K562 (cell line): Measurements from ENCODE around the gene ADAMTS14. TPM values are rescaled to one million over a fixed set of nuclear protein-coding genes. Genes with fewer than 3 reads are reported as not detected.
A peak's percentile ranks its signal among the peaks of the same experiment; 100 is the strongest.

Experiments used
- ETS2 ChIP-seq: IDR thresholded peaks from 2 replicates; pipeline ENCODE4 v1.6.1; 2016; ENCODE audit warnings: borderline replicate concordance, missing genetic modification characterization, mild to moderate bottlenecking, moderate library complexity, missing compliant biosample characterization; ENCODE audit not compliant: poor library complexity, severe bottlenecking
- HDGF ChIP-seq: fragments of 450-650 bp; IDR thresholded peaks from 2 replicates; pipeline ENCODE4 v1.6.1; 2016
- MAFG ChIP-seq: fragments of 450-650 bp; conservative IDR thresholded peaks from 2 replicates; pipeline ENCODE4 v1.6.1; 2016; ENCODE audit warnings: missing genetic modification characterization, missing compliant biosample characterization
- MEF2D ChIP-seq: conservative IDR thresholded peaks from 2 replicates; pipeline ENCODE4 v1.6.1; 2016; ENCODE audit warnings: low read depth, missing genetic modification characterization, missing compliant biosample characterization
- NFE2 ChIP-seq: IDR thresholded peaks from 2 replicates; pipeline ENCODE4 v1.6.1; 2014; ENCODE audit warnings: antibody characterized with exemption, low read depth
- POLR3A ChIP-seq: IDR thresholded peaks from 2 replicates; pipeline ENCODE4 v1.6.1; 2011; ENCODE audit warnings: borderline replicate concordance, mild to moderate bottlenecking, moderate library complexity; ENCODE audit not compliant: insufficient read length, insufficient read depth; ENCODE audit errors: extremely low read depth
- SETDB1 ChIP-seq: IDR thresholded peaks from one replicate; pipeline ENCODE4 v1.6.1; 2012; ENCODE audit warnings: low read length, control low read depth, inconsistent platforms
- SMARCA4 ChIP-seq: fragments of 450-650 bp; IDR thresholded peaks from 2 replicates; pipeline ENCODE4 v1.6.1; 2016
- TARDBP ChIP-seq: fragments of 450-650 bp; IDR thresholded peaks from 2 replicates; pipeline ENCODE4 v1.6.1; 2016
- ZBTB8A ChIP-seq: fragments of 450-650 bp; IDR thresholded peaks from 2 replicates; pipeline ENCODE4 v1.6.1; 2018; ENCODE audit warnings: mild to moderate bottlenecking, moderate library complexity; ENCODE audit not compliant: partially characterized antibody
- polyA plus RNA-seq, 8 experiments: library from polyadenylated mRNA; depleted of rRNA in 4 of 8; stranded (reverse) in 5 of 8; unstranded in 3 of 8; fragments of >200 nt; fragmentation: Nextera tagmentation in 2 of 8; fragmentation: Illumina TruSeq in 1 of 8; extraction: Ambion mirVana in 2 of 8; extraction: Trizol in 1 of 8; gene quantifications; 2 replicates each; pipeline versions ENCODE4 v1.2.1 to v1.2.3, GENCODE V29; 2011 to 2014; ENCODE audit warnings: inconsistent platforms in 1 of 8, missing spikeins in 1 of 8
- total RNA-seq, 7 experiments: library from RNA; depleted of rRNA in 6 of 7; stranded (reverse); fragments of >200 nt in 6 of 7; fragmentation: Illumina TruSeq in 2 of 7; extraction: Trizol in 2 of 7; gene quantifications; 2 replicates each; pipeline versions ENCODE4 v1.2.1 to v1.2.3, GENCODE V29; 2011 to 2021; ENCODE audit warnings: low replicate concordance in 1 of 7
- TF ChIP-seq, protein P1 (sequence below): fragments of 250-450 bp; sonication (Bioruptor Pico); IDR thresholded peaks from 2 replicates; pipeline ENCODE4 v1.4.0; 2020
- TF ChIP-seq, protein P2 (sequence below), 2 experiments: fragments of 450-650 bp; IDR thresholded peaks; 2 replicates each; pipeline ENCODE4 v1.6.1; 2018; ENCODE audit warnings: mild to moderate bottlenecking in 2 of 2, low read depth in 1 of 2; ENCODE audit not compliant: partially characterized antibody in 2 of 2
- TF ChIP-seq, protein P3 (sequence below): sonication (generic); formaldehyde crosslinking; IDR thresholded peaks from 2 replicates; pipeline ENCODE4 v1.8.1; 2023; ENCODE audit warnings: mild to moderate bottlenecking, missing genetic modification reagents
- TF ChIP-seq, protein P4 (sequence below): fragments of 450-650 bp; formaldehyde crosslinking; IDR thresholded peaks from 2 replicates; pipeline ENCODE4 v1.4.0; 2022; ENCODE audit warnings: mild to moderate bottlenecking, moderate library complexity

The ADAMTS14 gene
- total and polyA plus RNA-seq, 9 of the 15 experiments (the other 6 are each of a cell fraction or from before 2014, with no cell fraction given) = 0.04 to 37.4 (median 15.9) TPM

DNA sequence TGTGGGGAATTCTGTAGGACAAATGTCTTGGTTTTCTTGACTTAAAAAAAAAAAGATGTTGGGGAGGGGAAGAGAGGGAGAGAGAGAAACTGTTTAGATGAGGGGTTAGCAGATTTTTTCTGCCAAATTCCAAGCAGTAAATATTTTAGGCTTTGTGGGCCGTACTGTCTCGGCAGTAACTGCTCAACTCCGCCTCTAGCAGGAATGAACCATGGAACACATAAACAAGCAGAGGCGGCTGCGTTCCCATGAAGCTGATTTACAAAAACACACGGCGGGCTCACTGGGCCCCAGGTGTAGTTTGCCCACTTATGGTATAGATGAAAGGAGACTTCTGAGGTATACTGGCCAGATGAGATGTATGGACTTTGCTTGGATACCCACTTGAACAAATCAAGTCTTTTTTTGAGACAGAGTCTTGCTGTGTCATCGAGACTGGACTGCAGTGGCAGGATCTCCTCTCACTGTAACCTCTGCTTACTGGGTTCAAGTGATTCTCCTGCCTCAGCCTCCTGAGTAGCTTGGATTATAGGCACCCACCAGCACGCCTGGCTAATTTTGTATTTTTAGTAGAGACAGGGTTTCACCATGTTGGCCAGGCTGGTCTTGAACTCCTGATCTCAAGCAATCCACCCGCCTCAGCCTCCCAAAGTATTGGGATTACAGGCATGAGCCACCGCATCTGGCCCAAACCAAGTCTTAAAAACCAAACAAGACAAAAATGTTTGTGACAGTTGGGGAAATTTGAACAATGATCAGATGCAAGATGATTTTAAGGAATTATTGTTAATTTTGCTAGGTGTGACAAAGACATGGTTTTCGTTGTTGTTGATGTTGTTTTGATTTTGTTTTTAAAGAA, 9.7 kb upstream of the ADAMTS14 start (continued):
- TF ChIP-seq, protein P1, sequence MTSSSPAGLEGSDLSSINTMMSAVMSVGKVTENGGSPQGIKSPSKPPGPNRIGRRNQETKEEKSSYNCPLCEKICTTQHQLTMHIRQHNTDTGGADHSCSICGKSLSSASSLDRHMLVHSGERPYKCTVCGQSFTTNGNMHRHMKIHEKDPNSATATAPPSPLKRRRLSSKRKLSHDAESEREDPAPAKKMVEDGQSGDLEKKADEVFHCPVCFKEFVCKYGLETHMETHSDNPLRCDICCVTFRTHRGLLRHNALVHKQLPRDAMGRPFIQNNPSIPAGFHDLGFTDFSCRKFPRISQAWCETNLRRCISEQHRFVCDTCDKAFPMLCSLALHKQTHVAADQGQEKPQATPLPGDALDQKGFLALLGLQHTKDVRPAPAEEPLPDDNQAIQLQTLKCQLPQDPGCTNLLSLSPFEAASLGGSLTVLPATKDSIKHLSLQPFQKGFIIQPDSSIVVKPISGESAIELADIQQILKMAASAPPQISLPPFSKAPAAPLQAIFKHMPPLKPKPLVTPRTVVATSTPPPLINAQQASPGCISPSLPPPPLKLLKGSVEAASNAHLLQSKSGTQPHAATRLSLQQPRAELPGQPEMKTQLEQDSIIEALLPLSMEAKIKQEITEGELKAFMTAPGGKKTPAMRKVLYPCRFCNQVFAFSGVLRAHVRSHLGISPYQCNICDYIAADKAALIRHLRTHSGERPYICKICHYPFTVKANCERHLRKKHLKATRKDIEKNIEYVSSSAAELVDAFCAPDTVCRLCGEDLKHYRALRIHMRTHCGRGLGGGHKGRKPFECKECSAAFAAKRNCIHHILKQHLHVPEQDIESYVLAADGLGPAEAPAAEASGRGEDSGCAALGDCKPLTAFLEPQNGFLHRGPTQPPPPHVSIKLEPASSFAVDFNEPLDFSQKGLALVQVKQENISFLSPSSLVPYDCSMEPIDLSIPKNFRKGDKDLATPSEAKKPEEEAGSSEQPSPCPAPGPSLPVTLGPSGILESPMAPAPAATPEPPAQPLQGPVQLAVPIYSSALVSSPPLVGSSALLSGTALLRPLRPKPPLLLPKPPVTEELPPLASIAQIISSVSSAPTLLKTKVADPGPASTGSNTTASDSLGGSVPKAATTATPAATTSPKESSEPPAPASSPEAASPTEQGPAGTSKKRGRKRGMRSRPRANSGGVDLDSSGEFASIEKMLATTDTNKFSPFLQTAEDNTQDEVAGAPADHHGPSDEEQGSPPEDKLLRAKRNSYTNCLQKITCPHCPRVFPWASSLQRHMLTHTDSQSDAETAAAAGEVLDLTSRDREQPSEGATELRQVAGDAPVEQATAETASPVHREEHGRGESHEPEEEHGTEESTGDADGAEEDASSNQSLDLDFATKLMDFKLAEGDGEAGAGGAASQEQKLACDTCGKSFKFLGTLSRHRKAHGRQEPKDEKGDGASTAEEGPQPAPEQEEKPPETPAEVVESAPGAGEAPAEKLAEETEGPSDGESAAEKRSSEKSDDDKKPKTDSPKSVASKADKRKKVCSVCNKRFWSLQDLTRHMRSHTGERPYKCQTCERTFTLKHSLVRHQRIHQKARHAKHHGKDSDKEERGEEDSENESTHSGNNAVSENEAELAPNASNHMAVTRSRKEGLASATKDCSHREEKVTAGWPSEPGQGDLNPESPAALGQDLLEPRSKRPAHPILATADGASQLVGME (CRISPR knock-in tag) = peak; percentile 53; the same call in 1 of the 2 replicates
- TF ChIP-seq TARDBP (0 out of 2 replicates have a peak, but pooled peaks have one; percentile 49), POLR3A (no peak), SMARCA4 (0 out of 2 replicates have a peak, but pooled peaks have one; percentile 25), NFE2 (peak; percentile 86), HDGF (peak; percentile 54; the same call in 1 of the 2 replicates), ETS2 (tag) (no peak), SETDB1 (no peak), ZBTB8A (no peak), MAFG (tag) (peak; percentile 70), MEF2D (peak; percentile 70; the same call in 1 of the 2 replicates)
- TF ChIP-seq, protein P2, sequence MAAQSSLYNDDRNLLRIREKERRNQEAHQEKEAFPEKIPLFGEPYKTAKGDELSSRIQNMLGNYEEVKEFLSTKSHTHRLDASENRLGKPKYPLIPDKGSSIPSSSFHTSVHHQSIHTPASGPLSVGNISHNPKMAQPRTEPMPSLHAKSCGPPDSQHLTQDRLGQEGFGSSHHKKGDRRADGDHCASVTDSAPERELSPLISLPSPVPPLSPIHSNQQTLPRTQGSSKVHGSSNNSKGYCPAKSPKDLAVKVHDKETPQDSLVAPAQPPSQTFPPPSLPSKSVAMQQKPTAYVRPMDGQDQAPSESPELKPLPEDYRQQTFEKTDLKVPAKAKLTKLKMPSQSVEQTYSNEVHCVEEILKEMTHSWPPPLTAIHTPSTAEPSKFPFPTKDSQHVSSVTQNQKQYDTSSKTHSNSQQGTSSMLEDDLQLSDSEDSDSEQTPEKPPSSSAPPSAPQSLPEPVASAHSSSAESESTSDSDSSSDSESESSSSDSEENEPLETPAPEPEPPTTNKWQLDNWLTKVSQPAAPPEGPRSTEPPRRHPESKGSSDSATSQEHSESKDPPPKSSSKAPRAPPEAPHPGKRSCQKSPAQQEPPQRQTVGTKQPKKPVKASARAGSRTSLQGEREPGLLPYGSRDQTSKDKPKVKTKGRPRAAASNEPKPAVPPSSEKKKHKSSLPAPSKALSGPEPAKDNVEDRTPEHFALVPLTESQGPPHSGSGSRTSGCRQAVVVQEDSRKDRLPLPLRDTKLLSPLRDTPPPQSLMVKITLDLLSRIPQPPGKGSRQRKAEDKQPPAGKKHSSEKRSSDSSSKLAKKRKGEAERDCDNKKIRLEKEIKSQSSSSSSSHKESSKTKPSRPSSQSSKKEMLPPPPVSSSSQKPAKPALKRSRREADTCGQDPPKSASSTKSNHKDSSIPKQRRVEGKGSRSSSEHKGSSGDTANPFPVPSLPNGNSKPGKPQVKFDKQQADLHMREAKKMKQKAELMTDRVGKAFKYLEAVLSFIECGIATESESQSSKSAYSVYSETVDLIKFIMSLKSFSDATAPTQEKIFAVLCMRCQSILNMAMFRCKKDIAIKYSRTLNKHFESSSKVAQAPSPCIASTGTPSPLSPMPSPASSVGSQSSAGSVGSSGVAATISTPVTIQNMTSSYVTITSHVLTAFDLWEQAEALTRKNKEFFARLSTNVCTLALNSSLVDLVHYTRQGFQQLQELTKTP (IDR thresholded peaks at IDR 0.05; ENCODE audit: low read depth in 1 of 2, partially characterized antibody in 2 of 2) = peak in 1 of 2 experiments; percentile 15
- TF ChIP-seq, protein P3, sequence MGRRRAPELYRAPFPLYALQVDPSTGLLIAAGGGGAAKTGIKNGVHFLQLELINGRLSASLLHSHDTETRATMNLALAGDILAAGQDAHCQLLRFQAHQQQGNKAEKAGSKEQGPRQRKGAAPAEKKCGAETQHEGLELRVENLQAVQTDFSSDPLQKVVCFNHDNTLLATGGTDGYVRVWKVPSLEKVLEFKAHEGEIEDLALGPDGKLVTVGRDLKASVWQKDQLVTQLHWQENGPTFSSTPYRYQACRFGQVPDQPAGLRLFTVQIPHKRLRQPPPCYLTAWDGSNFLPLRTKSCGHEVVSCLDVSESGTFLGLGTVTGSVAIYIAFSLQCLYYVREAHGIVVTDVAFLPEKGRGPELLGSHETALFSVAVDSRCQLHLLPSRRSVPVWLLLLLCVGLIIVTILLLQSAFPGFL (CRISPR knock-in tag) = no peak
- TF ChIP-seq, protein P4, sequence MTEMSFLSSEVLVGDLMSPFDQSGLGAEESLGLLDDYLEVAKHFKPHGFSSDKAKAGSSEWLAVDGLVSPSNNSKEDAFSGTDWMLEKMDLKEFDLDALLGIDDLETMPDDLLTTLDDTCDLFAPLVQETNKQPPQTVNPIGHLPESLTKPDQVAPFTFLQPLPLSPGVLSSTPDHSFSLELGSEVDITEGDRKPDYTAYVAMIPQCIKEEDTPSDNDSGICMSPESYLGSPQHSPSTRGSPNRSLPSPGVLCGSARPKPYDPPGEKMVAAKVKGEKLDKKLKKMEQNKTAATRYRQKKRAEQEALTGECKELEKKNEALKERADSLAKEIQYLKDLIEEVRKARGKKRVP = peak; percentile 67
